Thymus (tissue), 11 donors: ENCODE results near the gene NRN1L. TPM values are rescaled to one million over a fixed set of nuclear protein-coding genes. Genes with fewer than 3 reads are reported as not detected.

Experiments used
- DNase-seq, 9 donors: peaks; one replicate each; pipeline ENCODE4 v3.0.0-alpha.2; 2013; ENCODE audit warnings: low spot score in 9 of 9, low read depth in 6 of 9, missing footprints in 1 of 9
- H3K27ac ChIP-seq, 2 donors: one replicate each; pipeline ENCODE4 v1.5.1; 2013; ENCODE audit warnings: control low read depth in 1 of 2, low read depth in 1 of 2, low read length in 1 of 2, mild to moderate bottlenecking in 1 of 2, moderate library complexity in 1 of 2
- H3K27me3 ChIP-seq, 2 donors: one replicate each; pipeline ENCODE4 v1.5.1; 2013; ENCODE audit warnings: low read length in 1 of 2; ENCODE audit not compliant: control insufficient read depth in 2 of 2, insufficient read depth in 1 of 2
- H3K36me3 ChIP-seq, 2 donors: one replicate each; pipeline ENCODE4 v1.5.1; 2013; ENCODE audit warnings: low read length in 1 of 2, mild to moderate bottlenecking in 1 of 2, moderate library complexity in 1 of 2; ENCODE audit not compliant: control insufficient read depth in 2 of 2, insufficient read depth in 2 of 2
- H3K4me1 ChIP-seq, 2 donors: one replicate each; pipeline ENCODE4 v1.5.1; 2013; ENCODE audit warnings: low read length in 2 of 2; ENCODE audit not compliant: control insufficient read depth in 2 of 2, insufficient read depth in 2 of 2
- H3K4me3 ChIP-seq, 2 donors: one replicate each; pipeline ENCODE4 v1.5.1; 2013; ENCODE audit warnings: low read length in 2 of 2, control low read depth in 1 of 2, mild to moderate bottlenecking in 1 of 2
- H3K9me3 ChIP-seq, 2 donors: one replicate each; pipeline ENCODE4 v1.5.1; 2013; ENCODE audit warnings: low read length in 1 of 2, mild to moderate bottlenecking in 1 of 2; ENCODE audit not compliant: control insufficient read depth in 2 of 2, insufficient read depth in 1 of 2
- WGBS: extraction: QIAGEN DNeasy Blood & Tissue Kit; methylation state at CpG from one replicate; pipeline ENCODE4 v1.1.7; 2013; 5-methylcytosine and 5-hydroxymethylcytosine counted together
- polyA plus RNA-seq: library from polyadenylated mRNA; stranded (reverse); fragments of 200-250 nt; gene quantifications from one replicate; pipeline ENCODE4 v1.2.3, GENCODE V29; 2013
- total RNA-seq: library from RNA; stranded (reverse); fragments of 120-200 nt; gene quantifications from one replicate; pipeline ENCODE4 v1.2.4, GENCODE V29; 2013
- donor health status: healthy.

Gene NRN1L
- total and polyA plus RNA-seq, 2 donors: 0.28 to 5.6 TPM

DNA sequence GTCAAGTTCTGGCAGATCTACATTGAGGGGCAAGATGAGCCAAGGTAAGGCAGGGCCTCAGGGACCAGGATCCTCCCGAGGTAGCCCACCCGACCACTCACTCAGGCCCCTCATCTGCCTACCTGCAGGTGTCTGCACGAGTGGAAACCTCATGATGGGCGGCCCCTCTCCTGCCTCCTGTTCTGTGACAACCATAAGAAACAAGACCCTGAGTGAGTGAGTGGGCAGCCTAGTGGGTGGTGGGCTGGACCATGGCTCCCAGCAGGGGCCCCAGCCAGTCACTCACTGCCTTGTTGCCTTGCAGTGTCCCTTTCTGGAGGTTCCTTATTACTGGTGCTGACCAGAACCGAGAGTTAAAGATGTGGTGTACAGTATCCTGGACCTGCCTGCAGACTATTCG, 6.5 kb upstream of the NRN1L start:
- Histone ChIP-seq H3K9me3 (peaks cover 0 to 9% of the 10 kb centered on the region in 2 donors), H3K4me3 (no peak overlapping the region), H3K36me3 (peaks cover 76 to 85% of the 10 kb centered on the region in 2 donors), H3K4me1 (peaks cover 9 to 14% of the 10 kb centered on the region in 2 donors), H3K27ac (no peak overlapping the region), H3K27me3 (no peaks in the 10 kb centered on the region)
- WGBS: 98% methylated on average over 6 of the region's 6 CpGs
- no peak for DNase-seq

DNA sequence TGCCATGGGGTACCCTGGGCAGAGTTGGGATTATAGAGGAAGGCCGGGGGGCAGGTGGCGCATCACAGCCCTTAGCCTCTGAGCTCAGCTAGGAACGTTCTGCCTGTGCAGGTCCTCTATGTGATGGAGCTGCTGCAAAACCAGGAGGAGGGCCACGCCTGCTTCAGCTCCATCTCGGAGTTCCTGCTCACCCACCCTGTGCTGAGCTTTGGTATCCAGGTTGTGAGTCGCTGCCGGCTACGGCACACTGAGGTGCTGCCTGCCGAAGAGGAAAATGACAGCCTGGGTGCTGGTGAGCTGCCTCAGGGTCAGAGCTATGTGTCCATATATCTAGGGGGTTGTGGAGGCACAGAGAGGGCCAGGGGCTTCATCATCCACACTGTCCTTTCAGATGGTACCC, 5.8 kb upstream of the NRN1L start:
- no peaks in the 10 kb centered on the region for H3K27me3 ChIP-seq
- peaks cover 82 to 91% of the 10 kb centered on the region in 2 donors for H3K36me3 ChIP-seq
- no peak overlapping the region for H3K27ac ChIP-seq
- peaks cover 7 to 9% of the 10 kb centered on the region in 2 donors for H3K4me1 ChIP-seq
- H3K4me3 ChIP-seq: no peak overlapping the region
- DNase-seq: no peak
- H3K9me3 ChIP-seq: peaks cover 0 to 9% of the 10 kb centered on the region in 2 donors
- WGBS: 98% methylated on average over 9 of the region's 9 CpGs

DNA sequence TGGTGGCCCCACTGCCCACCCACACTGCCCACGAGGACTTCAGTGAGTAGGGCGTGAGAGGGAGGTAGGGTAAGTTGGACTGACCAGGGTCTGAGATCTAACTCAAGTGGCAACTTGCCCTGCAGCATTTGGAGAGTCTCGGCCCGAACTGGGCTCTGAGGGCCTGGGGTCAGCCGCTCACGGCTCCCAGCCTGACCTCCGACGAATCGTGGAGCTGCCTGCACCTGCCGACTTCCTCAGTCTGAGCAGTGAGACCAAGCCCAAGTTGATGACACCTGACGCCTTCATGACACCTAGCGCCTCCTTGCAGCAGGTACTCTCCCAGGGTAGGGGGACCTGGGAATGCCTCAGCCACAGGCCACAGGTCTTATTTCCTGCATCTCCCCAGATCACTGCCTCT, 5.2 kb upstream of the NRN1L start:
- Histone ChIP-seq H3K4me1 (peaks cover 2 to 3% of the 10 kb centered on the region in 2 donors), H3K4me3 (no peak overlapping the region), H3K9me3 (peaks cover 0 to 9% of the 10 kb centered on the region in 2 donors), H3K27me3 (no peaks in the 10 kb centered on the region), H3K27ac (no peak overlapping the region), H3K36me3 (peaks cover 88 to 94% of the 10 kb centered on the region in 2 donors)
- DNase-seq: no peak
- 99% methylated on average over 12 of the region's 12 CpGs for WGBS

DNA sequence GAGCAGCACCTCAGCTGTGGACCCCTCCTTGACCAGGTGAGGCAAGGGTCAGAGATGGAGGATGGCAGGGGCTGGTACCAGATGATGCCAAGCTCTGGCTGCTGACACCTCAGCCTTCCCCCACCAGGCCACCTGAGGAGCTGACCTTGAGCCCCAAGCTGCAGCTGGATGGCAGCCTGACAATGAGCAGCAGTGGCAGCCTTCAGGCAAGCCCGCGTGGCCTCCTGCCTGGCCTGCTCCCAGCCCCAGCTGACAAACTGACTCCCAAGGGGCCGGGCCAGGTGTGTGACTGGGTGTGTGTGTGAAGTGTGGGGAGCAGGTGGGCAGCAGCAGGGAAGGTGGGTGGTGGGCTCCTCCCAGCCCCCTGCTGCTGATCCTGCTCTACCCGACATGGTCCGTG, 4.7 kb upstream of the NRN1L start:
- peaks cover 0 to 9% of the 10 kb centered on the region in 2 donors for H3K9me3 ChIP-seq
- H3K36me3 ChIP-seq: peaks cover 93 to 95% of the 10 kb centered on the region in 2 donors
- H3K4me1 ChIP-seq: no peaks in the 10 kb centered on the region
- no peak for DNase-seq
- no peak overlapping the region for H3K27ac ChIP-seq
- no peak overlapping the region for H3K4me3 ChIP-seq
- WGBS: 97% methylated on average over 5 of the region's 5 CpGs
- H3K27me3 ChIP-seq: no peaks in the 10 kb centered on the region

DNA sequence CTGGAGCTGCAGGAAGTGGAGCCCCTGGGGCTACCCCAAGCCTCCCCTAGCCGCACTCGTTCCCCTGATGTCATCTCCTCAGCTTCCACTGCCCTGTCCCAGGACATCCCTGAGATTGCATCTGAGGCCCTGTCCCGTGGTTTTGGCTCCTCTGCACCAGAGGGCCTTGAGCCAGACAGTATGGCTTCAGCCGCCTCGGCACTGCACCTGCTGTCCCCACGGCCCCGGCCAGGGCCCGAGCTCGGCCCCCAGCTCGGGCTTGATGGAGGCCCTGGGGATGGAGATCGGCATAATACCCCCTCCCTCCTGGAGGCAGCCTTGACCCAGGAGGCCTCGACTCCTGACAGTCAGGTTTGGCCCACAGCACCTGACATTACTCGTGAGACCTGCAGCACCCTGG, 4.1 kb upstream of the NRN1L start:
- peaks cover 0 to 9% of the 10 kb centered on the region in 2 donors for H3K9me3 ChIP-seq
- no peak overlapping the region for H3K4me3 ChIP-seq
- H3K27ac ChIP-seq: no peak overlapping the region
- no peak for DNase-seq
- no peaks in the 10 kb centered on the region for H3K27me3 ChIP-seq
- WGBS: 98% methylated on average over 13 of the region's 13 CpGs
- H3K4me1 ChIP-seq: no peaks in the 10 kb centered on the region
- H3K36me3 ChIP-seq: peaks cover 97 to 99% of the 10 kb centered on the region in 2 donors

DNA sequence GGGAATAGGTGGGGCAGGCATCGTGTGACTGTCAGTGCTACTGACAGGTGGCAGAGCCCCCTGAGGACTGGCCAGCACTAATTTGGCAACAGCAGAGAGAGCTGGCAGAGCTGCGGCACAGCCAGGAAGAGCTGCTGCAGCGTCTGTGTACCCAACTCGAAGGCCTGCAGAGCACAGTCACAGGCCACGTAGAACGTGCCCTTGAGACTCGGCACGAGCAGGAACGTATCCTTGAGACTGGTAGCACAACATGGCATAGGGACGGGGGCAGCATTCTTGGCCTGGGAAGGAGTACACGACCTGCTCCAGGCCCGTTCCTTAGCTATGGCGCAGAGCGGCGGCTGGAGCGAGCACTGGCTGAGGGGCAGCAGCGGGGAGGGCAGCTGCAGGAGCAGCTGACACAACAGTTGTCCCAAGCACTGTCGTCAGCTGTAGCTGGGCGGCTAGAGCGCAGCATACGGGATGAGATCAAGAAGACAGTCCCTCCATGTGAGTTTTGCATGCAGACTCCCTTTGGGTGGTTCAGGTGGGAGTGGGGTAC, 3.0 kb upstream of the NRN1L start:
- H3K4me3 ChIP-seq: no peak overlapping the region
- peaks cover 98 to 100% of the 10 kb centered on the region in 2 donors for H3K36me3 ChIP-seq
- no peaks in the 10 kb centered on the region for H3K4me1 ChIP-seq
- no peaks in the 10 kb centered on the region for H3K27me3 ChIP-seq
- H3K27ac ChIP-seq: no peak overlapping the region
- 98% methylated on average over 21 of the region's 21 CpGs for WGBS
- peaks cover 0 to 9% of the 10 kb centered on the region in 2 donors for H3K9me3 ChIP-seq
- DNase-seq: no peak

DNA sequence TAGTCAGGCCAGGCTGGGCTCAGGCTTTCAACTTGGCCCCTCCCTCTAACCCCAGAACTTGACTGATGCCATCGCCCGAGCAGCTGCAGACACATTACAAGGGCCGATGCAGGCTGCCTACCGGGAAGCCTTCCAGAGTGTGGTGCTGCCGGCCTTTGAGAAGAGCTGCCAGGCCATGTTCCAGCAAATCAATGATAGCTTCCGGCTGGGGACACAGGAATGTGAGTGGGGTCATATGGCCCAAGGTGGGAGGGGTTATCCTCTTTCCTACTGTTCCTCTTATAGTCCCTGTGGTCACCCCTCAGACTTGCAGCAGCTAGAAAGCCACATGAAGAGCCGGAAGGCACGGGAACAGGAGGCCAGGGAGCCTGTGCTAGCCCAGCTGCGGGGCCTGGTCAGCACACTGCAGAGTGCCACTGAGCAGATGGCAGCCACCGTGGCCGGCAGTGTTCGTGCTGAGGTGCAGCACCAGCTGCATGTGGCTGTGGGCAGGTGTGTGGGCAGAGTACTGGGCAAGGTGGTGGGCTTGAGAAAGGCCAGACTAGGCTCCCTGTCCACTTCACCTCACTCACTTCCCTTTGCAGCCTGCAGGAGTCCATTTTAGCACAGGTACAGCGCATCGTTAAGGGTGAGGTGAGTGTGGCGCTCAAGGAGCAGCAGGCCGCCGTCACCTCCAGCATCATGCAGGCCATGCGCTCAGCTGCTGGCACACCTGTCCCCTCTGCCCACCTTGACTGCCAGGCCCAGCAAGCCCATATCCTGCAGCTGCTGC, 2.1 kb upstream of the NRN1L start:
- Histone ChIP-seq H3K4me1 (no peaks in the 10 kb centered on the region), H3K27me3 (no peaks in the 10 kb centered on the region), H3K36me3 (peaks cover 92 to 94% of the 10 kb centered on the region in 2 donors), H3K4me3 (no peak overlapping the region), H3K27ac (no peak overlapping the region), H3K9me3 (peaks cover 0 to 7% of the 10 kb centered on the region in 2 donors)
- no peak for DNase-seq
- 96% methylated on average over 18 of the region's 18 CpGs for WGBS

DNA sequence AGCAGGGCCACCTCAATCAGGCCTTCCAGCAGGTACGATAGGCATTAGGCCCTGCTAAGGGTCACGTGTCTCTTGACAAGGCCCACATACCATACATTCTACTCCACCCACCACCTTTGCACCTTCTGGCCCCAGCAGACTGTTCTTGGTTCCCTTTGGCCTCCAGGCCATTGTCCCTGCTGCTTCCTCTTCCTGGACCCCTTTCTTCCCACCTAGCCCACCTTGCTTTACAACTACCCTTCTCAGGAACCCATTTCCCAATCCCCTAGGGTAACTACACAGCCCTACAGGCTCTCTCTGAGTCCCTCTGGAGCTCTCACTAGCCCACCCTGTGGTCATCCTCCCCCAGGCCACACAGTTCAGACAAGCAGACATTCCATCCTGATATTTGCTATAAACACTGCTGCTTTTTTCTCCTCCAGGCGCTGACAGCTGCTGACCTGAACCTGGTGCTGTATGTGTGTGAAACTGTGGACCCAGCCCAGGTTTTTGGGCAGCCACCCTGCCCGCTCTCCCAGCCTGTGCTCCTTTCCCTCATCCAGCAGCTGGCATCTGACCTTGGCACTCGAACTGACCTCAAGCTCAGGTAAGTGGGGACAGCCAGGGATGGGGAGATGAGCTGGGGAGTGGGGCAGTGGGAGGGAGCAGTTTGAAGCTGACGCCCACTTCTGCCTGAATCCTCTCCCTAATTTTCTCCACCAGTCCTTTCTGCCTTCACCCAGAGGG, 1.4 kb upstream of the NRN1L start:
- H3K9me3 ChIP-seq: peaks cover 0 to 5% of the 10 kb centered on the region in 2 donors
- H3K27ac ChIP-seq: no peak overlapping the region
- peaks cover 85 to 86% of the 10 kb centered on the region in 2 donors for H3K36me3 ChIP-seq
- no peak for DNase-seq
- 92% methylated on average over 6 of the region's 6 CpGs for WGBS
- H3K4me1 ChIP-seq: no peaks in the 10 kb centered on the region
- no peaks in the 10 kb centered on the region for H3K27me3 ChIP-seq
- H3K4me3 ChIP-seq: no peak overlapping the region

DNA sequence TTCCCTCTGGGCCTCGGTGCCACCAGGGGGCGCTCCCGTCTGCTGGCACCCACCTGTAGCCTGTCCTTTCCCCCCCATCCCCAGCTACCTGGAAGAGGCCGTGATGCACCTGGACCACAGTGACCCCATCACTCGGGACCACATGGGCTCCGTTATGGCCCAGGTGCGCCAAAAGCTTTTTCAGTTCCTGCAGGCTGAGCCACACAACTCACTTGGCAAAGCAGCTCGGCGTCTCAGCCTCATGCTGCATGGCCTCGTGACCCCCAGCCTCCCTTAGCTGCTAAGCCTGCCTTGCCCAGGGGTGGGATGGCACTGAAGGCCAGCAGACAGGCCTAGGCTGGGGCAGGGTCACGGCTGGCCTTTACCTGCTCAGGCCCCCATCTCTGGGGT, 818 bp upstream of the NRN1L start:
- no peak overlapping the region for H3K27ac ChIP-seq
- no peak overlapping the region for H3K4me3 ChIP-seq
- no peaks in the 10 kb centered on the region for H3K27me3 ChIP-seq
- peaks cover 0 to 5% of the 10 kb centered on the region in 2 donors for H3K9me3 ChIP-seq
- 72% methylated on average over 11 of the region's 11 CpGs for WGBS
- H3K36me3 ChIP-seq: peaks cover 79 to 81% of the 10 kb centered on the region in 2 donors
- DNase-seq: peak in 3 of 9 donors; percentile 59 to 73 (median 66)
- H3K4me1 ChIP-seq: no peaks in the 10 kb centered on the region
